ENCODE results near the gene FOXK1.

DNA sequence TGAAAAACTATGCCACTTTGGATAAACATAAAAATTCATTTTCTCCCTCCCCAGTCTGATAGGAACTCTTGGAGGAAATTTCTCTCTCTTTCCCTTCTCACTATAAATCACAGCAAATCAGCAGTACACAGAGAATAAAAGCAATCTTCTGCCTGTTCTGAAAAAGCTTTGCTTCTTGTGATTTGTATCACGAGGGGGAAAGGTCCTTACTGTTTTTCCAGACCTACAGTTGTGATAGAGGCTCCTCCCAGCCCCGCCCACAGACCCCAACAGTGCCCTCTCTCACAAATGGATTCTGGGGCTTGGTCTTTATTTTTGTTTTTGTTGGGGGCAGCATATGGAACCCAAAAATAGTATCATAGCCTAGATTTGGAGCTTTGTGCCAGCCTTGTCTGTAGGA is 12.2 kb downstream of the FOXK1 start:
- TF ChIP-seq PKNOX1 (IDR thresholded peaks at IDR 0.05) (no peak), L3MBTL2 (conservative IDR thresholded peaks at IDR 0.05) (no peak), ARNT (IDR thresholded peaks at IDR 0.05) (no peak), ELF4 (IDR thresholded peaks at IDR 0.05) (no peak), LEF1 (IDR thresholded peaks at IDR 0.05; ENCODE audit: borderline replicate concordance) (no peak), FOXM1 (IDR thresholded peaks at IDR 0.05; ENCODE audit: borderline replicate concordance) (no peak), FOXA1 (IDR thresholded peaks at IDR 0.05) (no peak), SUZ12 (IDR thresholded peaks at IDR 0.05) (no peak), FOXK2 (IDR thresholded peaks at IDR 0.05) (no peak)

All from HEK293T (cell line).